Endothelial cell (in vitro differentiated cells): ENCODE results near the gene JAGN1. TPM values are rescaled to one million over a fixed set of nuclear protein-coding genes. Genes with fewer than 3 reads are reported as not detected.

Source experiments
- DNase-seq: peaks from one replicate; pipeline ENCODE4 v3.0.0; 2021; ENCODE audit warnings: low spot score
- H3K27ac Mint-ChIP-seq: one replicate; pipeline ENCODE4 v1.8.0; 2021; ENCODE audit warnings: mixed read lengths, inconsistent platforms; ENCODE audit not compliant: unreplicated experiment
- H3K27me3 Mint-ChIP-seq: one replicate; pipeline ENCODE4 v1.8.0; 2021; ENCODE audit warnings: mild to moderate bottlenecking, moderate library complexity, mixed read lengths, inconsistent platforms; ENCODE audit not compliant: unreplicated experiment
- H3K36me3 Mint-ChIP-seq: one replicate; pipeline ENCODE4 v1.8.0; 2021; ENCODE audit warnings: mild to moderate bottlenecking, low read depth, mixed read lengths, inconsistent platforms; ENCODE audit not compliant: unreplicated experiment
- H3K4me1 Mint-ChIP-seq: one replicate; pipeline ENCODE4 v1.8.0; 2021; ENCODE audit warnings: mild to moderate bottlenecking, mixed read lengths, inconsistent platforms; ENCODE audit not compliant: unreplicated experiment
- H3K4me3 Mint-ChIP-seq: one replicate; pipeline ENCODE4 v1.8.0; 2021; ENCODE audit warnings: mild to moderate bottlenecking, mixed read lengths, inconsistent platforms; ENCODE audit not compliant: unreplicated experiment
- H3K9me3 Mint-ChIP-seq: one replicate; pipeline ENCODE4 v1.8.0; 2021; ENCODE audit warnings: mixed read lengths, inconsistent platforms; ENCODE audit not compliant: unreplicated experiment
- CTCF ChIP-seq: fragments of 200-600 bp; sonication (generic); IDR thresholded peaks from one replicate; pipeline ENCODE4 v1.5.0; 2021; ENCODE audit warnings: antibody characterized with exemption; ENCODE audit not compliant: unreplicated experiment
- long read RNA-seq: library from polyadenylated mRNA; unstranded; transcript quantifications from one replicate; pipeline ENCODE4 v2.0.0, GENCODE V29; 2020; ENCODE audit not compliant: unreplicated experiment
- total RNA-seq: library from RNA; stranded (reverse); fragmentation: NEBNext Ultra II Directional; extraction: Animal tissue kit (Norgen Biotek cat#: 25700); gene quantifications from one replicate; pipeline ENCODE4 v1.2.1, GENCODE V29; 2021; ENCODE audit not compliant: unreplicated experiment

The JAGN1 gene
- 26.6 TPM for total RNA-seq
- long read RNA-seq, transcript JAGN1-201 (2 exons, 1,675 nt) = major isoform, 46 of 48 reads
- long read RNA-seq, partial matches to known transcripts = 0 of 48 reads
- long read RNA-seq, other reads (novel, unspliced or antisense) = 2 of 48 reads

- peak within 1 kb of the TSS; percentile 96 for H3K27ac Mint-ChIP-seq
- no peaks in the 10 kb centered on the region for H3K9me3 Mint-ChIP-seq
- H3K4me3 Mint-ChIP-seq = peak within 1 kb of the TSS; percentile 97
- no peak for TF ChIP-seq CTCF
- H3K36me3 Mint-ChIP-seq = peaks cover 28% of the 10 kb centered on the region
- no peaks in the 10 kb centered on the region for H3K27me3 Mint-ChIP-seq
- peak; percentile 83 for DNase-seq
- H3K4me1 Mint-ChIP-seq = no peaks in the 10 kb centered on the region
Observed at GRCh38 chr3:9890249-9891071, at the start of gene JAGN1. TSS of gene JAGN1 (plus strand) at chr3:9890610. CDS start at chr3:9890723, 113 bp downstream.

GRCh38 chr3:9841015-9841414 is 49.4 kb upstream of the JAGN1 start:
- H3K27ac Mint-ChIP-seq = no peak overlapping the region
- H3K9me3 Mint-ChIP-seq = no peaks in the 10 kb centered on the region
- H3K4me1 Mint-ChIP-seq = peaks cover 16% of the 10 kb centered on the region
- peaks cover 12% of the 10 kb centered on the region for H3K36me3 Mint-ChIP-seq
- DNase-seq = no peak
- peaks cover 3% of the 10 kb centered on the region for H3K27me3 Mint-ChIP-seq
- TF ChIP-seq CTCF = no peak
- peak overlapping the region; percentile 2 for H3K4me3 Mint-ChIP-seq

GRCh38 chr3:9843715-9844438 is 46.5 kb upstream of the JAGN1 start, which contains the start of gene RPUSD3:
TSS of gene RPUSD3 (minus strand) at chr3:9844008. CDS start at chr3:9843990, 18 bp downstream.
- Mint-ChIP-seq H3K27me3 (no peaks in the 10 kb centered on the region), H3K4me3 (peak within 1 kb of the TSS; percentile 95), H3K9me3 (no peaks in the 10 kb centered on the region), H3K4me1 (peaks cover 9% of the 10 kb centered on the region), H3K36me3 (peaks cover 12% of the 10 kb centered on the region), H3K27ac (peak within 1 kb of the TSS; percentile 52)
- peak; percentile 99 for DNase-seq
- no peak for TF ChIP-seq CTCF

- Mint-ChIP-seq H3K27me3 (no peaks in the 10 kb centered on the region), H3K27ac (no peak overlapping the region), H3K9me3 (no peaks in the 10 kb centered on the region), H3K4me1 (peaks cover 9% of the 10 kb centered on the region), H3K36me3 (peaks cover 5% of the 10 kb centered on the region), H3K4me3 (no peak overlapping the region)
- TF ChIP-seq CTCF = no peak
- DNase-seq = no peak
Observed at GRCh38 chr3:9846231-9846630, 44.2 kb upstream of the JAGN1 start.
